GM23338 (cell line): ENCODE measurements around the gene PLEK. TPM values are rescaled to one million over a fixed set of nuclear protein-coding genes. Genes with fewer than 3 reads are reported as not detected.

Source experiments
- ATAC-seq: fragments of 200-7000 bp; cut with Tn5 transposase; 3 replicates; pipeline ENCODE4 v1.9.1; 2020
- DNase-seq: peaks from one replicate; pipeline ENCODE4 v3.0.0-alpha.2; 2015; ENCODE audit warnings: low spot score
- H2AFZ ChIP-seq: fragments of 200-600 bp; sonication (generic); 2 replicates; pipeline ENCODE4 v1.8.0; 2016; ENCODE audit warnings: antibody characterized with exemption, mild to moderate bottlenecking, moderate library complexity
- H3F3A ChIP-seq: fragments of 200-600 bp; sonication (generic); replicated peaks from 2 replicates; pipeline ENCODE4 v1.8.0; 2017; ENCODE audit warnings: antibody characterized with exemption, mixed run types, low read depth
- H3K27ac ChIP-seq: fragments of 200-600 bp; sonication (generic); 2 replicates; pipeline ENCODE4 v1.6.1; 2016; ENCODE audit warnings: low read depth
- H3K27me3 ChIP-seq: fragments of 200-600 bp; sonication (generic); 2 replicates; pipeline ENCODE4 v1.8.0; 2016; ENCODE audit warnings: mild to moderate bottlenecking, mixed run types, moderate library complexity; ENCODE audit not compliant: insufficient read depth
- H3K36me3 ChIP-seq: fragments of 200-600 bp; sonication (generic); 2 replicates; pipeline ENCODE4 v1.8.0; 2016; ENCODE audit warnings: mild to moderate bottlenecking; ENCODE audit not compliant: insufficient read depth
- H3K4me1 ChIP-seq: fragments of 200-600 bp; sonication (generic); 2 replicates; pipeline ENCODE4 v1.8.0; 2016; ENCODE audit warnings: mild to moderate bottlenecking, moderate library complexity; ENCODE audit not compliant: insufficient read depth
- H3K4me2 ChIP-seq: fragments of 200-600 bp; sonication (generic); 2 replicates; pipeline ENCODE4 v1.7.1; 2017; ENCODE audit warnings: mixed run types
- H3K4me3 ChIP-seq: fragments of 200-600 bp; sonication (generic); 2 replicates; pipeline ENCODE4 v1.6.1; 2016; ENCODE audit warnings: mixed run types
- H3K79me2 ChIP-seq: fragments of 200-600 bp; sonication (generic); replicated peaks from 2 replicates; pipeline ENCODE4 v1.8.0; 2017; ENCODE audit warnings: mild to moderate bottlenecking; ENCODE audit not compliant: insufficient read depth
- H3K9me2 ChIP-seq: fragments of 200-600 bp; sonication (generic); 2 replicates; pipeline ENCODE4 v1.8.0; 2017; ENCODE audit not compliant: insufficient read depth
- H4K20me1 ChIP-seq: fragments of 200-600 bp; sonication (generic); replicated peaks from 2 replicates; pipeline ENCODE4 v1.8.0; 2017; ENCODE audit warnings: mild to moderate bottlenecking; ENCODE audit not compliant: insufficient read depth
- H3K27ac Mint-ChIP-seq: 2 replicates; pipeline ENCODE4 v1.8.0; 2020; ENCODE audit warnings: inconsistent platforms, mild to moderate bottlenecking, moderate library complexity, mixed read lengths
- H3K27me3 Mint-ChIP-seq: 3 replicates; pipeline ENCODE4 v1.8.0; 2022; ENCODE audit warnings: low read depth, mild to moderate bottlenecking, moderate library complexity, mixed read lengths, inconsistent platforms; ENCODE audit not compliant: insufficient read depth, poor library complexity
- H3K36me3 Mint-ChIP-seq: 3 replicates; pipeline ENCODE4 v1.8.0; 2021; ENCODE audit warnings: low read depth, mild to moderate bottlenecking, inconsistent platforms, moderate library complexity, mixed read lengths
- H3K4me1 Mint-ChIP-seq: 3 replicates; pipeline ENCODE4 v1.8.0; 2020; ENCODE audit warnings: mild to moderate bottlenecking, inconsistent platforms, mixed read lengths
- H3K4me3 Mint-ChIP-seq: 3 replicates; pipeline ENCODE4 v1.8.0; 2021; ENCODE audit warnings: moderate library complexity, mild to moderate bottlenecking, inconsistent platforms, mixed read lengths
- H3K9me3 Mint-ChIP-seq: 3 replicates; pipeline ENCODE4 v1.8.0; 2020; ENCODE audit warnings: moderate library complexity, mild to moderate bottlenecking, inconsistent platforms, mixed read lengths
- CREB1 ChIP-seq: fragments of 250-450 bp; sonication (Bioruptor Pico); IDR thresholded peaks from 2 replicates; pipeline ENCODE4 v1.5.0; 2020; ENCODE audit warnings: low read depth, mild to moderate bottlenecking, moderate library complexity
- ETS1 ChIP-seq: IDR thresholded peaks from 2 replicates; pipeline ENCODE4 v1.6.1; 2016; ENCODE audit warnings: antibody characterized with exemption
- EZH2 ChIP-seq: fragments of 200-600 bp; sonication (generic); IDR thresholded peaks from one replicate; pipeline ENCODE4 v1.8.0; 2017; ENCODE audit warnings: antibody characterized with exemption, mild to moderate bottlenecking, low read depth; ENCODE audit not compliant: unreplicated experiment
- REST ChIP-seq: IDR thresholded peaks from one replicate; pipeline ENCODE4 v1.6.1; 2018; ENCODE audit warnings: antibody characterized with exemption; ENCODE audit not compliant: unreplicated experiment
- STAT1 ChIP-seq: IDR thresholded peaks from one replicate; pipeline ENCODE4 v1.6.1; 2016; ENCODE audit warnings: antibody characterized with exemption; ENCODE audit not compliant: unreplicated experiment
- ZNF114 ChIP-seq: fragments of 250-450 bp; sonication (Bioruptor Pico); IDR thresholded peaks from 2 replicates; pipeline ENCODE4 v1.5.0; 2020; ENCODE audit warnings: mild to moderate bottlenecking, moderate library complexity
- ZNF331 ChIP-seq: fragments of 250-450 bp; sonication (Bioruptor Pico); IDR thresholded peaks from 2 replicates; pipeline ENCODE4 v1.5.0; 2020; ENCODE audit warnings: low read depth, mild to moderate bottlenecking, moderate library complexity
- polyA plus RNA-seq: library from polyadenylated mRNA; unstranded; fragments of >200 nt; fragmentation: Nextera tagmentation; extraction: Ambion mirVana; gene quantifications from 2 replicates; pipeline ENCODE4 v1.2.1, GENCODE V29; 2016
- total RNA-seq: library from RNA; depleted of rRNA; stranded (reverse); fragments of >200 nt; shearing (Covaris generic); gene quantifications from 2 replicates; pipeline ENCODE4 v1.2.3, GENCODE V29; 2014
- TF ChIP-seq, protein P1 (sequence below), 2 experiments: fragments of 200-600 bp in 1 of 2; sonication (generic) in 1 of 2; conservative IDR thresholded peaks; 2 replicates each; pipeline versions ENCODE4 v1.5.1 to v1.6.1; 2016 to 2017; ENCODE audit warnings: antibody characterized with exemption in 2 of 2, low read depth in 2 of 2, mild to moderate bottlenecking in 2 of 2, moderate library complexity in 1 of 2

The PLEK gene
- total and polyA plus RNA-seq, 2 experiments from 2014 or later = 0.06 TPM; not detected in 1

DNA sequence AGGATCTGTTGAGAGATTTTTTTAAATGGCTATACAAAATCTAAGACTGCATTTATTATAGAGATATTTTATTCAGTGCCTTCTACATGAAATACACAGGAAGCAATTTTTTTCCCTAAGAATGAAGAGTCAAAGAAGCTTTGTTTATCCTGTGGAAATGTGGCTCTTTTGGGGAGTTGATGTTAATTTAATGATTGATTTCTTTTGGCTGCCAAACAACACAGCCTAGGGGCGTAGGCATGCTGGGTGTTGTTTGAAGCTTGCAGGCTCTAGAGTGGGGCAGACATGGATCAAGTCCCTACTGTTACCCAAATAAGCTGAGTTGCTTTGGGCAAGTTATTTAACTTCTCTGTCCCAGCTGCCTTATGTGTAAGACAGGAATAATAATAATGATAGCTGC is 21.1 kb upstream of the PLEK start:
- Histone ChIP-seq H3K4me1 (no peaks in the 10 kb centered on the region), H2AFZ (0 out of 2 replicates have a peak overlapping the region, but pooled peaks have one; percentile 30), H3K27me3 (no peaks in the 10 kb centered on the region), H3K27ac (no peak overlapping the region), H3F3A (no peaks in the 10 kb centered on the region), H3K4me3 (no peak overlapping the region), H3K4me2 (no peak overlapping the region), H3K36me3 (no peaks in the 10 kb centered on the region), H4K20me1 (no peaks in the 10 kb centered on the region; the same call in 1 of the 2 replicates), H3K9me2 (0 out of 2 replicates have a peak, but pooled peaks cover under 1% of the 10 kb centered on the region), H3K79me2 (no peaks in the 10 kb centered on the region)
- no peak for TF ChIP-seq EZH2
- TF ChIP-seq, protein P1, sequence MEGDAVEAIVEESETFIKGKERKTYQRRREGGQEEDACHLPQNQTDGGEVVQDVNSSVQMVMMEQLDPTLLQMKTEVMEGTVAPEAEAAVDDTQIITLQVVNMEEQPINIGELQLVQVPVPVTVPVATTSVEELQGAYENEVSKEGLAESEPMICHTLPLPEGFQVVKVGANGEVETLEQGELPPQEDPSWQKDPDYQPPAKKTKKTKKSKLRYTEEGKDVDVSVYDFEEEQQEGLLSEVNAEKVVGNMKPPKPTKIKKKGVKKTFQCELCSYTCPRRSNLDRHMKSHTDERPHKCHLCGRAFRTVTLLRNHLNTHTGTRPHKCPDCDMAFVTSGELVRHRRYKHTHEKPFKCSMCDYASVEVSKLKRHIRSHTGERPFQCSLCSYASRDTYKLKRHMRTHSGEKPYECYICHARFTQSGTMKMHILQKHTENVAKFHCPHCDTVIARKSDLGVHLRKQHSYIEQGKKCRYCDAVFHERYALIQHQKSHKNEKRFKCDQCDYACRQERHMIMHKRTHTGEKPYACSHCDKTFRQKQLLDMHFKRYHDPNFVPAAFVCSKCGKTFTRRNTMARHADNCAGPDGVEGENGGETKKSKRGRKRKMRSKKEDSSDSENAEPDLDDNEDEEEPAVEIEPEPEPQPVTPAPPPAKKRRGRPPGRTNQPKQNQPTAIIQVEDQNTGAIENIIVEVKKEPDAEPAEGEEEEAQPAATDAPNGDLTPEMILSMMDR (conservative IDR thresholded peaks at IDR 0.05; ENCODE audit: low read depth in 2 of 2) = no peak
- no peak for TF ChIP-seq ETS1
- TF ChIP-seq CREB1 (CRISPR knock-in tag) = no peak
- TF ChIP-seq STAT1 = no peak
- no peak for TF ChIP-seq REST
- no peak for TF ChIP-seq ZNF331 (CRISPR knock-in tag)
- no peak for TF ChIP-seq ZNF114 (CRISPR knock-in tag)
- no peak for DNase-seq
- Mint-ChIP-seq H3K27me3 (no peaks in the 10 kb centered on the region), H3K9me3 (no peaks in the 10 kb centered on the region), H3K27ac (no peak overlapping the region), H3K4me1 (peaks cover 7% of the 10 kb centered on the region; the same call in 1 of the 3 replicates), H3K4me3 (no peak overlapping the region), H3K36me3 (no peaks in the 10 kb centered on the region)
- no peak for ATAC-seq
